GM12878 (cell line): ENCODE measurements around the gene RAB29. TPM values are rescaled to one million over a fixed set of nuclear protein-coding genes. Genes with fewer than 3 reads are reported as not detected.

Source experiments
- ATAC-seq: fragments of 200-7000 bp; cut with Tn5 transposase; 3 replicates; pipeline ENCODE4 v1.9.1; 2020; ENCODE audit warnings: mild to moderate bottlenecking, moderate library complexity
- BruUV-seq: library from RNA; stranded (reverse); fragments of 400-500 nt; replicated peaks from 2 replicates; lab custom pipeline; 2021; lab: Mats Ljungman, UMichigan
- CTCF ChIA-PET: fragments of 300-600 bp; sonication (Branson Sonifier 250); formaldehyde crosslinking; extraction: SDS; loops from one replicate; lab custom pipeline; 2021; ENCODE audit warnings: inconsistent platforms; lab: Yijun Ruan, JAX
- POLR2A ChIA-PET: fragments of 350-600 bp; formaldehyde crosslinking; extraction: SDS; loops from one replicate; lab custom pipeline; 2021; ENCODE audit warnings: inconsistent platforms; lab: Charles Lee
- RAD21 ChIA-PET: fragments of 300-600 bp; sonication (Branson Sonifier 250); formaldehyde crosslinking; loops from one replicate; lab custom pipeline; 2023; ENCODE audit warnings: antibody characterized with exemption; ENCODE audit not compliant: unreplicated experiment; lab: Charles Lee
- SMC1A ChIA-PET: fragments of 300-600 bp; sonication (Branson Sonifier 250); formaldehyde crosslinking; loops from one replicate; lab custom pipeline; 2023; ENCODE audit not compliant: unreplicated experiment, uncharacterized antibody; lab: Charles Lee
- DNase-seq: peaks from one replicate; pipeline ENCODE4 v3.0.0-alpha.2; 2011; ENCODE audit warnings: low read depth, low spot score
- FAIRE-seq: peaks from 3 replicates; lab custom pipeline; 2011; peaks lifted over from hg19 to GRCh38; lab: Jason Lieb, UNC
- H2AFZ ChIP-seq: 2 replicates; pipeline ENCODE4 v1.6.0; 2011; ENCODE audit warnings: low read depth, low read length, control low read depth; ENCODE audit not compliant: control insufficient read depth
- H3K27ac ChIP-seq: 2 replicates; pipeline ENCODE4 v1.5.1; 2011; ENCODE audit warnings: control low read depth; ENCODE audit not compliant: control insufficient read depth, insufficient read depth
- H3K27me3 ChIP-seq, 2 experiments: replicated peaks in 1 of 2; 2 replicates each; pipeline versions ENCODE4 v1.6.0 to v1.6.1; 2011; ENCODE audit warnings: low read length in 1 of 2; ENCODE audit not compliant: control insufficient read depth in 2 of 2, insufficient read depth in 2 of 2
- H3K36me3 ChIP-seq, 2 experiments: 2 replicates each; pipeline ENCODE4 v1.5.1; 2011; ENCODE audit warnings: low read length in 1 of 2; ENCODE audit not compliant: control insufficient read depth in 2 of 2, insufficient read depth in 2 of 2
- H3K4me1 ChIP-seq: 2 replicates; pipeline ENCODE4 v1.6.1; 2011; ENCODE audit warnings: mild to moderate bottlenecking, low read length, moderate library complexity, mixed read lengths; ENCODE audit not compliant: control insufficient read depth, insufficient read depth
- H3K4me2 ChIP-seq: 2 replicates; pipeline ENCODE4 v1.6.0; 2011; ENCODE audit warnings: control low read depth; ENCODE audit not compliant: control insufficient read depth, insufficient read depth
- H3K4me3 ChIP-seq: fragments of 200-600 bp; sonication (generic); 2 replicates; pipeline ENCODE4 v1.5.1; 2016
- H3K79me2 ChIP-seq: 2 replicates; pipeline ENCODE4 v1.6.0; 2011; ENCODE audit warnings: low read length; ENCODE audit not compliant: control insufficient read depth, insufficient read depth
- H3K9ac ChIP-seq: 2 replicates; pipeline ENCODE4 v1.8.0; 2011; ENCODE audit warnings: low read length, control low read depth, mixed read lengths; ENCODE audit not compliant: control insufficient read depth, insufficient read depth
- H3K9me3 ChIP-seq: replicated peaks from 3 replicates; pipeline ENCODE4 v1.5.1; 2011; ENCODE audit warnings: mild to moderate bottlenecking, low read length; ENCODE audit not compliant: control insufficient read depth, insufficient read depth
- H4K20me1 ChIP-seq: 2 replicates; pipeline ENCODE4 v1.6.0; 2011; ENCODE audit not compliant: control insufficient read depth, insufficient read depth
- ATF7 ChIP-seq: fragments of 450-650 bp; IDR thresholded peaks from 2 replicates; pipeline ENCODE4 v1.6.1; 2016; ENCODE audit warnings: low read depth, mild to moderate bottlenecking
- MTA2 ChIP-seq: fragments of 450-650 bp; IDR thresholded peaks from 2 replicates; pipeline ENCODE4 v1.6.1; 2016; ENCODE audit warnings: low read depth, mild to moderate bottlenecking, moderate library complexity
- RAD21 ChIP-seq: IDR thresholded peaks from 2 replicates; pipeline ENCODE4 v1.6.1; 2011; ENCODE audit warnings: mild to moderate bottlenecking, low read depth, low read length, moderate library complexity; ENCODE audit not compliant: insufficient read depth
- RB1 ChIP-seq: fragments of 450-650 bp; formaldehyde crosslinking; IDR thresholded peaks from 2 replicates; pipeline ENCODE4 v1.6.1; 2017; ENCODE audit warnings: mild to moderate bottlenecking, borderline replicate concordance
- SMC3 ChIP-seq: IDR thresholded peaks from 2 replicates; pipeline ENCODE4 v1.6.1; 2011; ENCODE audit warnings: low read length, improper control_type of control experiment, borderline replicate concordance
- TCF12 ChIP-seq: IDR thresholded peaks from 2 replicates; pipeline ENCODE4 v1.6.1; 2011; ENCODE audit warnings: low read depth, mild to moderate bottlenecking, low read length
- WRNIP1 ChIP-seq: IDR thresholded peaks from 2 replicates; pipeline ENCODE4 v1.6.1; 2011; ENCODE audit warnings: low read depth, low read length, improper control_type of control experiment, borderline replicate concordance
- YY1 ChIP-seq: IDR thresholded peaks from 2 replicates; pipeline ENCODE4 v1.6.1; 2011; ENCODE audit warnings: low read depth, mild to moderate bottlenecking, low read length
- ZNF207 ChIP-seq: fragments of 450-650 bp; IDR thresholded peaks from 2 replicates; pipeline ENCODE4 v1.6.1; 2014; ENCODE audit warnings: antibody characterized with exemption, mild to moderate bottlenecking, borderline replicate concordance
- ZSCAN29 ChIP-seq: fragments of 450-650 bp; IDR thresholded peaks from 2 replicates; pipeline ENCODE4 v1.6.1; 2017; ENCODE audit warnings: mild to moderate bottlenecking, moderate library complexity
- WGBS: methylation state at CpG from one replicate; pipeline ENCODE4 v1.1.6; 2016; ENCODE audit warnings: low lambda C conversion rate; ENCODE audit not compliant: insufficient replicate concordance, insufficient coverage; ENCODE audit errors: missing lambda C conversion rate; 5-methylcytosine and 5-hydroxymethylcytosine counted together
- in situ Hi-C: fragments of 300-500 bp; cut with MboI; formaldehyde crosslinking; loops from 9 replicates; pipeline ENCODE4 v1.14.3; 2018; ENCODE audit warnings: mixed read lengths
- intact Hi-C: fragments of 100-400 bp; cut with micrococcal nuclease; formaldehyde crosslinking; loops from one replicate; pipeline ENCODE4 v1.14.2; 2022; ENCODE audit not compliant: unreplicated experiment
- polyA plus RNA-seq, 11 experiments: library from polyadenylated mRNA; depleted of rRNA in 4 of 11; unstranded in 6 of 11; stranded (reverse) in 5 of 11; fragments of >200 nt; fragmentation: Nextera tagmentation in 4 of 11; fragmentation: Illumina TruSeq in 1 of 11; extraction: Ambion mirVana in 4 of 11; extraction: Trizol in 1 of 11; gene quantifications; 1 replicate in 1 of 11; 2 replicates in 10 of 11; pipeline versions ENCODE4 v1.2.1 to v1.2.3, GENCODE V29; 2011 to 2016; ENCODE audit warnings: inconsistent platforms in 2 of 11, missing spikeins in 2 of 11, low read depth in 1 of 11
- total RNA-seq, 4 experiments: library from RNA; depleted of rRNA in 3 of 4; stranded (reverse); fragments of >200 nt in 3 of 4; fragmentation: Illumina TruSeq in 1 of 4; extraction: Trizol in 1 of 4; gene quantifications; 2 replicates each; pipeline versions ENCODE4 v1.2.1 to v1.2.3, GENCODE V29; 2013 to 2021
- TF ChIP-seq, protein P1 (sequence below): IDR thresholded peaks from 2 replicates; pipeline ENCODE4 v1.6.1; 2011; ENCODE audit warnings: low read depth, low read length, improper control_type of control experiment, borderline replicate concordance
- TF ChIP-seq, protein P2 (sequence below), 3 experiments: IDR thresholded peaks in 2 of 3; conservative IDR thresholded peaks in 1 of 3; 2 replicates each; pipeline ENCODE4 v1.5.1; 2011; ENCODE audit warnings: low read depth in 3 of 3, low read length in 3 of 3, mild to moderate bottlenecking in 3 of 3, control low read depth in 2 of 3, moderate library complexity in 2 of 3, inconsistent platforms in 1 of 3, mixed read lengths in 1 of 3; ENCODE audit not compliant: control insufficient read depth in 2 of 3, insufficient read depth in 1 of 3; ENCODE audit errors: extremely low read depth in 1 of 3

RAB29 gene
- total and polyA plus RNA-seq, 10 of the 15 experiments (the other 5 are each of a cell fraction or from before 2014, with no cell fraction given): 11.7 to 74.5 (median 15.0) TPM

DNA sequence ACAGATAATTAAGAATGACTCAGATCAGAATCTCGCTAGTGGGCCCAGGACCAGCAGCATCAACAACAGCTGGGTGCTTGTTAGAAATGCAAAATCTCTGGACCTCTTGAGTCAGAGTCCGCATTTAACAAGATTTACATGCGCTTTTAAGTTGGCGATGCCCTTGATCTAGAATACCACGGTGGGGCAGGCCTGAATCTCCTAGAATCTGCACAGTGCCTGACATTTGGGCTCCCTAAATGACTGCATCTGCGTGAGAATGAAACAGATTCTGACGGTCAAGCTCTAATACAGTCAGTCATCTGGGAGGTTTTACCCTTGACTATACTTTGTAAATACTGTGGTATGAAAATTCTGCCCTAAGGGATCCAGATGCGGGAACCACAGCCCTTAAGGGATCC, 17.2 kb upstream of the RAB29 start:
- Histone ChIP-seq H3K36me3 (no peaks in the 10 kb centered on the region), H3K9me3 (no peaks in the 10 kb centered on the region), H3K79me2 (no peaks in the 10 kb centered on the region), H3K4me2 (no peak overlapping the region), H3K9ac (no peak overlapping the region), H3K27ac (no peak overlapping the region), H2AFZ (no peak overlapping the region), H3K4me3 (no peak overlapping the region), H4K20me1 (no peaks in the 10 kb centered on the region), H3K4me1 (peaks cover 7% of the 10 kb centered on the region), H3K27me3 (no peaks in the 10 kb centered on the region; a peak in 1 of 4 replicates)
- ChIA-PET SMC1A (interaction anchor here (0.7 to 5.4 kb wide), 17 partner anchors 10 to 316 kb away, joined by 3 to 104 read pairs (median 7); no protein-coding TSS in a partner anchor), POLR2A (interaction anchor here (0.5 kb wide), 1 partner anchor 52 kb away, joined by 5 read pairs; no protein-coding TSS in a partner anchor), CTCF (interaction anchor here (0.7 to 14.2 kb wide), 41 partner anchors 10 to 328 kb away, joined by 3 to 222 read pairs (median 5); partner anchors contain the start of gene RAB29), RAD21 (interaction anchor here (1.1 to 6.0 kb wide), 10 partner anchors 12 to 313 kb away, joined by 3 to 121 read pairs (median 9); no protein-coding TSS in a partner anchor)
- DNase-seq (no peak), ATAC-seq (peak; percentile 37), FAIRE-seq (no peak)
- intact Hi-C loops: loop anchor here (2.0 kb wide), 1 partner anchor 114 kb away; no protein-coding TSS in a partner anchor
- 1% methylated on average over 8 of the region's 8 CpGs for WGBS
- in situ Hi-C loops: loop anchor here (5.0 kb wide), 3 partner anchors 120 to 315 kb away; no protein-coding TSS in a partner anchor
- no peak for TF ChIP-seq WRNIP1
- TF ChIP-seq TCF12: no peak
- TF ChIP-seq MTA2: no peak
- no peak for TF ChIP-seq ATF7
- BruUV-seq: no TSS peak

DNA sequence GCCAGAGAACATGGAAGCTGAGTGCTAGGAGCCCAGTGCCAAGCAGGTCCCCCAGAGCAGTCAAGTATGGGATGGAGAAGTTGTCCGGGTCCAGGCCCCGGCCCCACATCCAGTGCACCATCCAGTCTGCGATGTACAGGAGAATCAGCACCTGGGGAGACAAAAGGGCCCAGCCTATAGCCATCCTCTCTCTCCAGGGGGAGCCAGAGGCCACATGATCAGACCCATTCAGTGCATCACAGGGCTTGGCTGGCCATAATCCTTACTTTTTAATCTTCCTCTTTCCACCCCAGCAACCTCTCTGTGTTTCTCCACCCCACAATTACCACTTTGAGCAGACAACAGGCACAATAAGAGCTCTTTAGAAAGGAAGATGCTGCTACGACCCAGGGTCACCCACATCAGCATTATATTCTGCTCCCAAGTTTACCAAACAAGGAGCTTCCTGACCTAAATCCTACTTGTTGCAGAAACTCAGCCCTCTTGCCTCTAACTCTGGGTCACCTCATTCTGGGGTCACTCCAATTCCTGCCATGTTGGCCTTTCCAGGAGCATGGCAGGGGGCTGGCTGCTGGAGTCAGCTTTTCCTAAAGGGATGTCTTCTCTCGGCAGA, 16.4 kb upstream of the RAB29 start:
- FAIRE-seq: peak; percentile 75
- H4K20me1 ChIP-seq: no peaks in the 10 kb centered on the region
- H2AFZ ChIP-seq: no peak overlapping the region
- in situ Hi-C loops: loop anchor here (5.0 kb wide), 3 partner anchors 121 to 316 kb away; no protein-coding TSS in a partner anchor
- no peak overlapping the region for H3K9ac ChIP-seq
- no peak overlapping the region for H3K4me3 ChIP-seq
- peak; percentile 98 for ATAC-seq
- DNase-seq: no peak
- no peak overlapping the region for H3K4me2 ChIP-seq
- ChIA-PET CTCF (interaction anchor here (0.6 to 14.2 kb wide), 48 partner anchors 10 to 328 kb away, joined by 3 to 222 read pairs (median 4); partner anchors contain the start of gene RAB29), RAD21 (interaction anchor here (1.2 to 6.0 kb wide), 9 partner anchors 11 to 314 kb away, joined by 3 to 121 read pairs (median 9); no protein-coding TSS in a partner anchor), SMC1A (interaction anchor here (0.5 to 5.4 kb wide), 20 partner anchors 10 to 317 kb away, joined by 3 to 104 read pairs (median 4); no protein-coding TSS in a partner anchor), POLR2A (interaction anchor here (0.5 kb wide), 1 partner anchor 51 kb away, joined by 5 read pairs; no protein-coding TSS in a partner anchor)
- H3K79me2 ChIP-seq: no peaks in the 10 kb centered on the region
- H3K27ac ChIP-seq: no peak overlapping the region
- H3K36me3 ChIP-seq: no peaks in the 10 kb centered on the region
- no peaks in the 10 kb centered on the region; a peak in 1 of 4 replicates for H3K27me3 ChIP-seq
- intact Hi-C loops: loop anchor here (1.0 to 2.0 kb wide), 4 partner anchors 115 to 315 kb away; no protein-coding TSS in a partner anchor
- no TSS peak for BruUV-seq
- peaks cover 7% of the 10 kb centered on the region for H3K4me1 ChIP-seq
- WGBS: 29% methylated on average over 5 of the region's 5 CpGs
- no peaks in the 10 kb centered on the region for H3K9me3 ChIP-seq
- 0 out of 2 replicates have a peak, but pooled peaks have one; percentile 19 for TF ChIP-seq ZNF207
- peak; percentile 60; the same call in 1 of the 2 replicates for TF ChIP-seq YY1
- peak; percentile 78 for TF ChIP-seq RAD21
- TF ChIP-seq, protein P1, sequence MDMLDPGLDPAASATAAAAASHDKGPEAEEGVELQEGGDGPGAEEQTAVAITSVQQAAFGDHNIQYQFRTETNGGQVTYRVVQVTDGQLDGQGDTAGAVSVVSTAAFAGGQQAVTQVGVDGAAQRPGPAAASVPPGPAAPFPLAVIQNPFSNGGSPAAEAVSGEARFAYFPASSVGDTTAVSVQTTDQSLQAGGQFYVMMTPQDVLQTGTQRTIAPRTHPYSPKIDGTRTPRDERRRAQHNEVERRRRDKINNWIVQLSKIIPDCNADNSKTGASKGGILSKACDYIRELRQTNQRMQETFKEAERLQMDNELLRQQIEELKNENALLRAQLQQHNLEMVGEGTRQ: no peak
- TF ChIP-seq SMC3: peak; percentile 89
- no peak for TF ChIP-seq ZSCAN29
- TF ChIP-seq, protein P2, sequence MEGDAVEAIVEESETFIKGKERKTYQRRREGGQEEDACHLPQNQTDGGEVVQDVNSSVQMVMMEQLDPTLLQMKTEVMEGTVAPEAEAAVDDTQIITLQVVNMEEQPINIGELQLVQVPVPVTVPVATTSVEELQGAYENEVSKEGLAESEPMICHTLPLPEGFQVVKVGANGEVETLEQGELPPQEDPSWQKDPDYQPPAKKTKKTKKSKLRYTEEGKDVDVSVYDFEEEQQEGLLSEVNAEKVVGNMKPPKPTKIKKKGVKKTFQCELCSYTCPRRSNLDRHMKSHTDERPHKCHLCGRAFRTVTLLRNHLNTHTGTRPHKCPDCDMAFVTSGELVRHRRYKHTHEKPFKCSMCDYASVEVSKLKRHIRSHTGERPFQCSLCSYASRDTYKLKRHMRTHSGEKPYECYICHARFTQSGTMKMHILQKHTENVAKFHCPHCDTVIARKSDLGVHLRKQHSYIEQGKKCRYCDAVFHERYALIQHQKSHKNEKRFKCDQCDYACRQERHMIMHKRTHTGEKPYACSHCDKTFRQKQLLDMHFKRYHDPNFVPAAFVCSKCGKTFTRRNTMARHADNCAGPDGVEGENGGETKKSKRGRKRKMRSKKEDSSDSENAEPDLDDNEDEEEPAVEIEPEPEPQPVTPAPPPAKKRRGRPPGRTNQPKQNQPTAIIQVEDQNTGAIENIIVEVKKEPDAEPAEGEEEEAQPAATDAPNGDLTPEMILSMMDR (IDR thresholded peaks at IDR 0.05 in 2 of 3, conservative IDR thresholded peaks at IDR 0.05 in 1 of 3; ENCODE audit: control insufficient read depth in 2 of 3, extremely low read depth in 1 of 3, insufficient read depth in 1 of 3, low read depth in 3 of 3, low read length in 3 of 3): peak; percentile 87 to 94 (median 91); a peak in 5 of 6 replicates
- TF ChIP-seq RB1: 0 out of 2 replicates have a peak, but pooled peaks have one; percentile 49
